Gastrocnemius medialis (tissue), 4 donors: Measurements from ENCODE around the gene SUSD4.

Experiments used
- CTCF ChIP-seq, 5 experiments: fragments of 450-650 bp in 3 of 5; fragments of 200-600 bp in 2 of 5; sonication (generic) in 2 of 5; IDR thresholded peaks in 4 of 5; conservative IDR thresholded peaks in 1 of 5; 1 replicate in 4 of 5; 2 replicates in 1 of 5; pipeline ENCODE4 v1.5.1; 2016 to 2019; ENCODE audit warnings: antibody characterized with exemption in 5 of 5, mild to moderate bottlenecking in 3 of 5, moderate library complexity in 3 of 5
- POLR2A ChIP-seq, 2 donors: fragments of 450-650 bp; IDR thresholded peaks; one replicate each; pipeline ENCODE4 v1.6.1; 2017; ENCODE audit warnings: antibody characterized with exemption in 2 of 2, mild to moderate bottlenecking in 2 of 2, moderate library complexity in 2 of 2

GRCh38 chr1:223301371-223301770, 62.6 kb downstream of the SUSD4 start:
- TF ChIP-seq CTCF (IDR thresholded peaks at IDR 0.05 in 4 of 5, conservative IDR thresholded peaks at IDR 0.05 in 1 of 5) (no peak), POLR2A (IDR thresholded peaks at IDR 0.05) (no peak)
